GM12878 (cell line): ENCODE results near the gene PARP8. TPM values are rescaled to one million over a fixed set of nuclear protein-coding genes. Genes with fewer than 3 reads are reported as not detected.

ENCODE experiments used
- ATAC-seq: fragments of 200-7000 bp; cut with Tn5 transposase; 3 replicates; pipeline ENCODE4 v1.9.1; 2020; ENCODE audit warnings: mild to moderate bottlenecking, moderate library complexity
- BruUV-seq: library from RNA; stranded (reverse); fragments of 400-500 nt; replicated peaks from 2 replicates; lab custom pipeline; 2021; lab: Mats Ljungman, UMichigan
- CTCF ChIA-PET: fragments of 300-600 bp; sonication (Branson Sonifier 250); formaldehyde crosslinking; extraction: SDS; loops from one replicate; lab custom pipeline; 2021; ENCODE audit warnings: inconsistent platforms; lab: Yijun Ruan, JAX
- POLR2A ChIA-PET: fragments of 350-600 bp; formaldehyde crosslinking; extraction: SDS; loops from one replicate; lab custom pipeline; 2021; ENCODE audit warnings: inconsistent platforms; lab: Charles Lee
- RAD21 ChIA-PET: fragments of 300-600 bp; sonication (Branson Sonifier 250); formaldehyde crosslinking; loops from one replicate; lab custom pipeline; 2023; ENCODE audit warnings: antibody characterized with exemption; ENCODE audit not compliant: unreplicated experiment; lab: Charles Lee
- SMC1A ChIA-PET: fragments of 300-600 bp; sonication (Branson Sonifier 250); formaldehyde crosslinking; loops from one replicate; lab custom pipeline; 2023; ENCODE audit not compliant: unreplicated experiment, uncharacterized antibody; lab: Charles Lee
- DNase-seq: peaks from one replicate; pipeline ENCODE4 v3.0.0-alpha.2; 2011; ENCODE audit warnings: low read depth, low spot score
- FAIRE-seq: peaks from 3 replicates; lab custom pipeline; 2011; peaks lifted over from hg19 to GRCh38; lab: Jason Lieb, UNC
- H2AFZ ChIP-seq: 2 replicates; pipeline ENCODE4 v1.6.0; 2011; ENCODE audit warnings: low read depth, low read length, control low read depth; ENCODE audit not compliant: control insufficient read depth
- H3K27ac ChIP-seq: 2 replicates; pipeline ENCODE4 v1.5.1; 2011; ENCODE audit warnings: control low read depth; ENCODE audit not compliant: control insufficient read depth, insufficient read depth
- H3K27me3 ChIP-seq, 2 experiments: replicated peaks in 1 of 2; 2 replicates each; pipeline versions ENCODE4 v1.6.0 to v1.6.1; 2011; ENCODE audit warnings: low read length in 1 of 2; ENCODE audit not compliant: control insufficient read depth in 2 of 2, insufficient read depth in 2 of 2
- H3K36me3 ChIP-seq, 2 experiments: 2 replicates each; pipeline ENCODE4 v1.5.1; 2011; ENCODE audit warnings: low read length in 1 of 2; ENCODE audit not compliant: control insufficient read depth in 2 of 2, insufficient read depth in 2 of 2
- H3K4me1 ChIP-seq: 2 replicates; pipeline ENCODE4 v1.6.1; 2011; ENCODE audit warnings: mild to moderate bottlenecking, low read length, moderate library complexity, mixed read lengths; ENCODE audit not compliant: control insufficient read depth, insufficient read depth
- H3K4me2 ChIP-seq: 2 replicates; pipeline ENCODE4 v1.6.0; 2011; ENCODE audit warnings: control low read depth; ENCODE audit not compliant: control insufficient read depth, insufficient read depth
- H3K4me3 ChIP-seq: fragments of 200-600 bp; sonication (generic); 2 replicates; pipeline ENCODE4 v1.5.1; 2016
- H3K79me2 ChIP-seq: 2 replicates; pipeline ENCODE4 v1.6.0; 2011; ENCODE audit warnings: low read length; ENCODE audit not compliant: control insufficient read depth, insufficient read depth
- H3K9ac ChIP-seq: 2 replicates; pipeline ENCODE4 v1.8.0; 2011; ENCODE audit warnings: low read length, control low read depth, mixed read lengths; ENCODE audit not compliant: control insufficient read depth, insufficient read depth
- H3K9me3 ChIP-seq: replicated peaks from 3 replicates; pipeline ENCODE4 v1.5.1; 2011; ENCODE audit warnings: mild to moderate bottlenecking, low read length; ENCODE audit not compliant: control insufficient read depth, insufficient read depth
- H4K20me1 ChIP-seq: 2 replicates; pipeline ENCODE4 v1.6.0; 2011; ENCODE audit not compliant: control insufficient read depth, insufficient read depth
- BACH1 ChIP-seq: fragments of 450-650 bp; IDR thresholded peaks from 2 replicates; pipeline ENCODE4 v1.6.1; 2017; ENCODE audit warnings: mild to moderate bottlenecking, borderline replicate concordance
- GABPA ChIP-seq: IDR thresholded peaks from 2 replicates; pipeline ENCODE4 v1.6.1; 2014; ENCODE audit warnings: antibody characterized with exemption, low read depth, mild to moderate bottlenecking, inconsistent platforms
- GATAD2B ChIP-seq: fragments of 450-650 bp; conservative IDR thresholded peaks from 2 replicates; pipeline ENCODE4 v1.6.1; 2017; ENCODE audit warnings: low read depth, mild to moderate bottlenecking, moderate library complexity
- HDAC6 ChIP-seq: fragments of 200-600 bp; sonication (generic); IDR thresholded peaks from one replicate; pipeline ENCODE4 v1.8.0; 2017; ENCODE audit warnings: antibody characterized with exemption; ENCODE audit not compliant: unreplicated experiment
- HDGF ChIP-seq: fragments of 450-650 bp; IDR thresholded peaks from 2 replicates; pipeline ENCODE4 v1.6.1; 2016; ENCODE audit warnings: antibody characterized with exemption
- NR2F1 ChIP-seq: fragments of 450-650 bp; conservative IDR thresholded peaks from 2 replicates; pipeline ENCODE4 v1.6.1; 2017; ENCODE audit warnings: mild to moderate bottlenecking
- NRF1 ChIP-seq: conservative IDR thresholded peaks from 2 replicates; pipeline ENCODE4 v1.6.1; 2011; ENCODE audit warnings: mild to moderate bottlenecking, low read depth, low read length, improper control_type of control experiment
- PBX3 ChIP-seq: IDR thresholded peaks from 2 replicates; pipeline ENCODE4 v1.6.1; 2011; ENCODE audit warnings: mild to moderate bottlenecking, low read depth, low read length, moderate library complexity; ENCODE audit not compliant: insufficient replicate concordance
- POLR2A ChIP-seq: IDR thresholded peaks from 2 replicates; pipeline ENCODE4 v1.6.1; 2011; ENCODE audit warnings: low read depth, mild to moderate bottlenecking, low read length
- POLR2AphosphoS2 ChIP-seq: IDR thresholded peaks from 2 replicates; pipeline ENCODE4 v1.6.1; 2011; ENCODE audit warnings: low read depth, mild to moderate bottlenecking, low read length, improper control_type of control experiment, moderate library complexity
- RB1 ChIP-seq: fragments of 450-650 bp; formaldehyde crosslinking; IDR thresholded peaks from 2 replicates; pipeline ENCODE4 v1.6.1; 2017; ENCODE audit warnings: mild to moderate bottlenecking, borderline replicate concordance
- RELA ChIP-seq: fragments of 450-650 bp; IDR thresholded peaks from 2 replicates; pipeline ENCODE4 v1.8.0; 2014; ENCODE audit warnings: borderline replicate concordance; ENCODE audit not compliant: partially characterized antibody
- SKIL ChIP-seq: fragments of 450-650 bp; IDR thresholded peaks from 2 replicates; pipeline ENCODE4 v1.6.1; 2017; ENCODE audit warnings: mild to moderate bottlenecking, low read depth, inconsistent platforms; ENCODE audit not compliant: poor library complexity, severe bottlenecking
- WRNIP1 ChIP-seq: IDR thresholded peaks from 2 replicates; pipeline ENCODE4 v1.6.1; 2011; ENCODE audit warnings: low read depth, low read length, improper control_type of control experiment, borderline replicate concordance
- WGBS: methylation state at CpG from one replicate; pipeline ENCODE4 v1.1.6; 2016; ENCODE audit warnings: low lambda C conversion rate; ENCODE audit not compliant: insufficient replicate concordance, insufficient coverage; ENCODE audit errors: missing lambda C conversion rate; 5-methylcytosine and 5-hydroxymethylcytosine counted together
- in situ Hi-C: fragments of 300-500 bp; cut with MboI; formaldehyde crosslinking; loops from 9 replicates; pipeline ENCODE4 v1.14.3; 2018; ENCODE audit warnings: mixed read lengths
- intact Hi-C: fragments of 100-400 bp; cut with micrococcal nuclease; formaldehyde crosslinking; loops from one replicate; pipeline ENCODE4 v1.14.2; 2022; ENCODE audit not compliant: unreplicated experiment
- polyA plus RNA-seq, 11 experiments: library from polyadenylated mRNA; depleted of rRNA in 4 of 11; unstranded in 6 of 11; stranded (reverse) in 5 of 11; fragments of >200 nt; fragmentation: Nextera tagmentation in 4 of 11; fragmentation: Illumina TruSeq in 1 of 11; extraction: Ambion mirVana in 4 of 11; extraction: Trizol in 1 of 11; gene quantifications; 1 replicate in 1 of 11; 2 replicates in 10 of 11; pipeline versions ENCODE4 v1.2.1 to v1.2.3, GENCODE V29; 2011 to 2016; ENCODE audit warnings: inconsistent platforms in 2 of 11, missing spikeins in 2 of 11, low read depth in 1 of 11
- total RNA-seq, 4 experiments: library from RNA; depleted of rRNA in 3 of 4; stranded (reverse); fragments of >200 nt in 3 of 4; fragmentation: Illumina TruSeq in 1 of 4; extraction: Trizol in 1 of 4; gene quantifications; 2 replicates each; pipeline versions ENCODE4 v1.2.1 to v1.2.3, GENCODE V29; 2013 to 2021
- TF ChIP-seq, protein P1 (sequence below): IDR thresholded peaks from 2 replicates; pipeline ENCODE4 v1.6.1; 2012; ENCODE audit warnings: mild to moderate bottlenecking, low read depth, low read length
- TF ChIP-seq, protein P2 (sequence below): fragments of 450-650 bp; IDR thresholded peaks from 2 replicates; pipeline ENCODE4 v1.6.1; 2017; ENCODE audit warnings: borderline replicate concordance

PARP8 gene
- total and polyA plus RNA-seq, 10 of the 15 experiments (the other 5 are each of a cell fraction or from before 2014, with no cell fraction given) = 9.1 to 65.2 (median 20.6) TPM

DNA sequence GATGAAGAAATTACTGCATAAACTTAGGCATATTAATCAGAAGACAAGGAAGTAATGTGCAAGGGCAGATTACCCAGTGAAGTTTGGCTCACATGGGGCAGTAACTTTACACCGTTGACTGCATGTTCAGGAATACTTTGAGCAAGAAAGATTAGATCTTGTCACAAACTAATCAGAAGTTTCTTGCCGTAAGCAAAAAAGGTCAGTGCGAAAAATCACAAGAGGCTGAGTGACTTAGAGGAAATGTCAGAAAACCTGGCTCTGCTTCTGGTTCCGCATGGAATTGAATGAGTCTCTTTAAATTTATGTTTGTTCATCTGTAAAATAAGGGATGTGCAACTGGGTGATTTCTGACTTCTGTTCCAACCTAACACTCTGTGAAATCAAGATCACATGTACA is 64.4 kb downstream of the PARP8 start:
- DNase-seq (no peak), ATAC-seq (no peak), FAIRE-seq (no peak)
- intact Hi-C loops (no loop called here), in situ Hi-C loops (no loop called here)
- H3K4me2 ChIP-seq = no peak overlapping the region
- H3K36me3 ChIP-seq = no peaks in the 10 kb centered on the region; a peak in 1 of 4 replicates
- RAD21 ChIA-PET = no interaction called here
- no peaks in the 10 kb centered on the region for H4K20me1 ChIP-seq
- BruUV-seq = no TSS peak
- H3K4me1 ChIP-seq = no peaks in the 10 kb centered on the region
- peaks cover 2% of the 10 kb centered on the region; the same call in 2 of the 3 replicates for H3K9me3 ChIP-seq
- H3K27me3 ChIP-seq = no peaks in the 10 kb centered on the region
- no peak overlapping the region for H3K27ac ChIP-seq
- H2AFZ ChIP-seq = no peak overlapping the region
- WGBS = 99% methylated on average over 4 of the region's 4 CpGs
- peaks cover 23% of the 10 kb centered on the region for H3K79me2 ChIP-seq
- no peak overlapping the region for H3K4me3 ChIP-seq
- CTCF ChIA-PET = no interaction called here
- no peak overlapping the region for H3K9ac ChIP-seq
- TF ChIP-seq SKIL (no peak), POLR2AphosphoS2 (no peak), BACH1 (no peak), RELA (no peak), POLR2A (no peak), NR2F1 (no peak), NRF1 (no peak), RB1 (no peak), PBX3 (no peak), HDGF (no peak), GABPA (no peak), WRNIP1 (no peak), GATAD2B (no peak), HDAC6 (no peak)
- TF ChIP-seq, protein P1, sequence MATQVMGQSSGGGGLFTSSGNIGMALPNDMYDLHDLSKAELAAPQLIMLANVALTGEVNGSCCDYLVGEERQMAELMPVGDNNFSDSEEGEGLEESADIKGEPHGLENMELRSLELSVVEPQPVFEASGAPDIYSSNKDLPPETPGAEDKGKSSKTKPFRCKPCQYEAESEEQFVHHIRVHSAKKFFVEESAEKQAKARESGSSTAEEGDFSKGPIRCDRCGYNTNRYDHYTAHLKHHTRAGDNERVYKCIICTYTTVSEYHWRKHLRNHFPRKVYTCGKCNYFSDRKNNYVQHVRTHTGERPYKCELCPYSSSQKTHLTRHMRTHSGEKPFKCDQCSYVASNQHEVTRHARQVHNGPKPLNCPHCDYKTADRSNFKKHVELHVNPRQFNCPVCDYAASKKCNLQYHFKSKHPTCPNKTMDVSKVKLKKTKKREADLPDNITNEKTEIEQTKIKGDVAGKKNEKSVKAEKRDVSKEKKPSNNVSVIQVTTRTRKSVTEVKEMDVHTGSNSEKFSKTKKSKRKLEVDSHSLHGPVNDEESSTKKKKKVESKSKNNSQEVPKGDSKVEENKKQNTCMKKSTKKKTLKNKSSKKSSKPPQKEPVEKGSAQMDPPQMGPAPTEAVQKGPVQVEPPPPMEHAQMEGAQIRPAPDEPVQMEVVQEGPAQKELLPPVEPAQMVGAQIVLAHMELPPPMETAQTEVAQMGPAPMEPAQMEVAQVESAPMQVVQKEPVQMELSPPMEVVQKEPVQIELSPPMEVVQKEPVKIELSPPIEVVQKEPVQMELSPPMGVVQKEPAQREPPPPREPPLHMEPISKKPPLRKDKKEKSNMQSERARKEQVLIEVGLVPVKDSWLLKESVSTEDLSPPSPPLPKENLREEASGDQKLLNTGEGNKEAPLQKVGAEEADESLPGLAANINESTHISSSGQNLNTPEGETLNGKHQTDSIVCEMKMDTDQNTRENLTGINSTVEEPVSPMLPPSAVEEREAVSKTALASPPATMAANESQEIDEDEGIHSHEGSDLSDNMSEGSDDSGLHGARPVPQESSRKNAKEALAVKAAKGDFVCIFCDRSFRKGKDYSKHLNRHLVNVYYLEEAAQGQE = no peak
- TF ChIP-seq, protein P2, sequence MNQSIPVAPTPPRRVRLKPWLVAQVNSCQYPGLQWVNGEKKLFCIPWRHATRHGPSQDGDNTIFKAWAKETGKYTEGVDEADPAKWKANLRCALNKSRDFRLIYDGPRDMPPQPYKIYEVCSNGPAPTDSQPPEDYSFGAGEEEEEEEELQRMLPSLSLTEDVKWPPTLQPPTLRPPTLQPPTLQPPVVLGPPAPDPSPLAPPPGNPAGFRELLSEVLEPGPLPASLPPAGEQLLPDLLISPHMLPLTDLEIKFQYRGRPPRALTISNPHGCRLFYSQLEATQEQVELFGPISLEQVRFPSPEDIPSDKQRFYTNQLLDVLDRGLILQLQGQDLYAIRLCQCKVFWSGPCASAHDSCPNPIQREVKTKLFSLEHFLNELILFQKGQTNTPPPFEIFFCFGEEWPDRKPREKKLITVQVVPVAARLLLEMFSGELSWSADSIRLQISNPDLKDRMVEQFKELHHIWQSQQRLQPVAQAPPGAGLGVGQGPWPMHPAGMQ = no peak
- POLR2A ChIA-PET = no interaction called here
- SMC1A ChIA-PET = no interaction called here
